Measurements from ENCODE around the gene LRP5.
"Not testable (repeated sequence)": the region's sequence is repeated elsewhere in the genome, so short reads cannot be mapped to it uniquely, and the experiment has no call there.

Gene LRP5

DNA sequence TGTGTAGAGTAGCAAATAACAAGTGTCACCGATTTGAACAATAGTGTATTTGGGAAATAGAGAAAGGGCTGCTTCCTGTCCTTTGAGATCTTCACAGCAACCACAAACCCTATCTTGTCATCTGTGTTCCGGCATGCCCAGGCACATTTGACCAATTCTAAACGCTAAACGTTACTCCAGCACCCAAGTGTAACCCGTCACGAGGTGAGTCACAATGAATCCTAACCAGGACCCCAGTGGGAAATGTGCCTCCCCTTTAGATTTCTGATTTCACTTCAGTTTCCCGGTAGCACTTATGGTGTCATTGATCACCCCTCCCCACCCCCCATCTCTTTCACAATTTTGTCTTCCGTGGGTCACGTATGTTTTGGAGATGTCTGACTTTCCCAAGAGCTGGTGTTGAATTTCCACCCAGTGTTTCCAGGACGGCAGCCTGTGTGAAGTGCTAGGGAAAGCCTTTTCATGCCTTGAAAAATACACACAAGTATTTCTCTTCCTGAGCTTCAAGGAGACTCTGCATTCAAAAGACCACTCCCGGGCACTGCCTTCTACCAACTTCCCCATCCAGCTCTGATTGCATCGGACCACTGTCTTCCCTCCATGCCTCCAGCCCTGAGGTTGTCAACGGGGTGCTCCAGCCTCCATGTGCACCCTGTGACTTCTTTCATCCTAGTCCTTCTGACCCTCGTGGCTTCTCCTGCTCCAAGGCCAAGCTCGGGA, 30.1 kb upstream of the LRP5 start:
- no peak for DNase-seq

DNA sequence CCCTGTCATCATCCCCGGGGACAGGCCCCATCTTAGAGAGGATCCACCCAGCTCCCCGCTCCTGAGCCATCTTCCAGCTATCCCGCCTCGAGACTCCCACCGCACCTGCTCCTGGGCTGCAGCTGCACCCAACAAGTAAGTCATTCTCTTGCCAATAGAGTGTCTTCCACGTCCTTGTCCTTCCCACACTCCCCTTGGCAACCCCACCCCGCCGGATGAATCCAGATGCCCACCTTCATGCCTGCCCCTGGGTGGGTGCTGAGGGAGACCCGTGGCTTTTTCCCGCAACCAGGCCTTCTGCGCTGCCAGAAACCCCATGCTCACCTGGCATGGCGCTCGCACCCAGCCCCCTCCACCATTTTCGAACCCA, 29.5 kb upstream of the LRP5 start:
- no peak for DNase-seq

DNA sequence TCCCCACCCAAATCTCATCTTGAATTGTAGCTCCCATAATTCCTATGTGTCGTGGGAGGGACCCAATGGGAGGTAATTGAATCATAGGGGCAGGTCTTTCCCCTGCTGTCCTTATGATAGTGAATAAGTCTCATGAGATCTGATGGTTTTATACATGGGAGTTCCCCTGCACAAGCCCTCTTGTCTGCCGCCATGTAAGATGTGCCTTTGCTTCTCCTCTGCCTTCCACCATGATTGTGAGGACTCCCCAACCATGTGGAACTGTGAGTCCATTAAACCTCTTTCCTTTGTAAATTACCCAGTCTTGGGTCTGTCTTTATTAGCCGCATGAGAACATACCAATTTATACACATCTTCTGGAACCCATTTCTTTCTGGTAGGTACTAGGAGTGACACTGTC, 27.8 kb upstream of the LRP5 start:
- DNase-seq = not testable (repeated sequence)

DNA sequence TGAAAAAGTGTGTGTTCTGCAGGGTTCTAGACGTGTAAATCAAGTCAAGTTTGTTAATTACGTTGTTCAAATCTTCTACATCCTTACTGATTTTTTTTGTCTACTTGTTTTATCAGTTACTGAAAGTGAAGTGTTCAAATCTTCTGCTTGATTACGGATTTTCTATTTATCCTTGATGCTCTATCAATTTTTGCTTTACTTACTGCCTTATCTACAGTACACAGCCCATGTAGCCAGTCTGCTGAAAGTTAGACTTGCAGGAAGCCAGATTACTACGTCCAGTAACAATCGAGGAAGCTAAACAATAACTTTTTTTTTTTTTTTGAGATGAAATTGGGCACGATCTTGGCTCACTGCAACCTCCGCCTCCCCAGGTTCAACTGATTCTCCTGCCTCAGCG, 25.0 kb upstream of the LRP5 start:
- DNase-seq = no peak

DNA sequence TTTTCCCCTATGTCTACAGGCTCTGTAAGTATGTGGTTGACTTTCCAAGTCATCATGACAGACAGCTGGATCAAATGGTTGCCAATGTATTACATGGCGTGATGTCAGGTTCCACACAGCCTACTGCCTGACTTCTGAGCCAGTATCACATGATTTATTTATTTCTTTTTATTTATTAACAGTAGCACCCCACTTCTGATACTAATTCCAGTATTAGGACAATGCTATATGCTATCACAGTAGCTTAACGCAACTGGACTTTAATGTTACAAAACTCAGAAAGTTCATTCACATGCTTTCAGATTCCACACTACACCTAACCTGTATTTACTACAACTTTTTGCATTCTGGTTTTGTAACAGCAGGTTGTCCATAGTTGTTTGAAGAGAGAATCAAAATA, 22.9 kb upstream of the LRP5 start:
- no peak for DNase-seq

DNA sequence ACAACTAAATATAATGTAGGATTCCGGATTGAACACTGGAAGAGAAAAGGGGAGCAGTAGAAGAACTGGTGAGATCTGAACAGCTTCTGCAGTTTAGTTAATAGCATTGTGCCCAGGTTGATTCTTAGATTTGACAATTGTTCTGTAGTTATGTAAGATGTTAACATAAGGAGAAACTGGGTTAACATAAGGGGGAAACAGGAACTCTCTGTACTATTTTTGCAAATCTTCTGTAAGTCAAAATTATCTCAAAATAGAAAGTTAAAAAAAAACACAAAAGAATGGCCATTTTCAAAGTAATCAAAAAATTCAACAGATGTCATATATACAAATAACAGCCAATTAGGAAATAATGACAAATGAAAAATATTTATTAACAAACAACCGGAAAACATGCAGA, 18.7 kb upstream of the LRP5 start:
- no peak for DNase-seq

DNA sequence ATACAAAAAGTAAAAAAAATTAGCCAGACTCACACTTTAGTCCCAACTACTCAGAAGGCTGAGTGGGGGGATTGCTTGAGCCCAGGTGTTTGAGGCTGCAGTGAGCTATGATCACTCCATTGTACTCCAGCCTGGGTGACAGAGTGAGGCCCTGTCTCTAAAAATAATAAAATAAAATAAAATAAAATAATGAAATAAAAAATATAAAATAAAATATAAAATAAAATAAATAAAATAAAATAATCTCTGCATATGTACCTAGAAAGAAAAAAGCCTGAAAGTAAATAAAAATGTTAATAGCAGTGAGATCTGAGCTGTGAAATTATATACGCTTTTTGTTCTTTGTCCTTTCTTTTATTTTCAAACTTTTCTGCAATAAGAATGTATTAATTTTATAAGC, 17.1 kb upstream of the LRP5 start:
- DNase-seq = no peak

DNA sequence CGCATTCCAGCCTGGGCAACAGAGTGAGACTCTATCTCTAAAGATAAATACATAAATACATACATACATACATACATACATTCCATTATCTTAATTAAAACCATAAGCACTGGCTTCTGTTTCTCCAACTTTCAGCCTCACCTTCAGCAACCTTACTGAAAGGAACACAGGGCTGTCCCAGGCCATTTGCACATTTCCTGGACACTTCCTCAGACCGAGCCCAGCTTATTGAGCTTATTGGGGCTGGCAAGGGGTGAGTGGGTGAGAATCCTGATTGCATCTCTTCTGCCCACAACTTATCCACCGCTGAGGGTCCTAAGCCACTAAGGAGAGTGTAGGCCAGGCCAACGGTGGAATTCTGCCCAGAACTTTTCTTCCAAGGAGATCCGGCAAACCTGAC, 16.5 kb upstream of the LRP5 start:
- no peak for DNase-seq

DNA sequence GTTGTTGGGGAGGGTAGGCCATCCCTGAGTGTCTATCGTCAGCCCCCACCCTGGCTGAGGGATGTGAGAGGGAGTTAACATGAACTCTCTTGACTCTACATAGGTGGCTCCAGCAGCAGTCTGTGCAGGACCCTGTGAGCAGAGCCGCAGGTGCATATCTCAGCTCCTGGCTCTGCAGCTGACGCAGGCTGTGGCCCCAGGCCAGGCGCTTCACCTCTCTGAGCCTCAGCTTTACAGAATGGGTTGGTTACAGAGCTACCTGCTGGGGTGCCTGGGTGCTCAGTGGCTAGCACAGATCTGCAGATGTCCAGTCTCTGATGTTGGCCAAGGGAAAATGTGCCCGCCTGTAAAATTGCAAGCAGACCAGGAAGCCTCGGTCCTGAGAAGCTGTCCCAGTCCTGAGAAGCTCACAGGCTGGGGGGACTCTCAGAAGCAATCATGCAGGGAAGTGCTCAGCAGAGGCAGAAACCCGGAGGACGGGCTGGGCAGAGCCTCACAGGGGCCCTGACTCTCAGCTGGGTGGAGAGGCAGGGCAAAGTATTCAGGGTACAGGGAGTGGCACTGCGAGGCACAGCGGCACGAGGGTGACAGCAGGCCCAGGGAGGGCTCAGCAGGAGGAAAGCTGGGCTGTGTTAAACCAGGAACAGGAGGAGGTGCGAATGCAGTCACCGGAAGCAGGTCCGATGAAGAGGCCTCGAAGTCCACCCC, 15.9 kb upstream of the LRP5 start:
- DNase-seq = no peak

DNA sequence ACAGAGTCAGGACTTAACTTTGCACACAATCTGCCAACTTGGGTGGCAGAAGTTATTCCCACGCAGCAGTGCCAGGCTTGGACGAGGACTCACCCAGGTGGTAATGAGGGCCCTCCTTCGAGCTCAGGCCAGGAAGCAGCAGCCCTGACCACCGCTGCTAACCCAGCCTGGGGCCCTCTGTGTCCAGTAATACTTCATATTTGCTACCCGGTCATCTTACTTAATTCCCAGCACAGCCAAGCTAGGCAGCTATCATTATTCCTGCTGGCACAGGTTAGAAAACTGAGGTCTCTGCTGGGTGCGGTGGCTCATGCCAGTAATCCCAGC, 15.4 kb upstream of the LRP5 start:
- no peak for DNase-seq

DNA sequence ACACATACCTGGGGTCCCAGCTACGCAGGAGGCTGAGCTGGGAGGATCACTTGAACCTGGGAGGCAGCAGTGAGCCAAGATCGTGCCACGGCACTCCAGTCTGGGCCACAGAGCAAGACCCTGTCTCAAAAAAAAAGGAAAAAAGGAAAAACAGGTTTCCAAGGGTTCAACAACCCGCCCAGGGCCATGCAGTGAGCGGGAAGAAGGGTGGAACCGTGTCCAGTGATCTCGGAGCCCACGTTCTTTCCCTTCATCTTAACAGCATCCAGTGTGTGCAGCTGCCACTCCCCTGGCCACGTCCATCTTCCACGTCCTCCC, 14.9 kb upstream of the LRP5 start:
- DNase-seq = no peak

DNA sequence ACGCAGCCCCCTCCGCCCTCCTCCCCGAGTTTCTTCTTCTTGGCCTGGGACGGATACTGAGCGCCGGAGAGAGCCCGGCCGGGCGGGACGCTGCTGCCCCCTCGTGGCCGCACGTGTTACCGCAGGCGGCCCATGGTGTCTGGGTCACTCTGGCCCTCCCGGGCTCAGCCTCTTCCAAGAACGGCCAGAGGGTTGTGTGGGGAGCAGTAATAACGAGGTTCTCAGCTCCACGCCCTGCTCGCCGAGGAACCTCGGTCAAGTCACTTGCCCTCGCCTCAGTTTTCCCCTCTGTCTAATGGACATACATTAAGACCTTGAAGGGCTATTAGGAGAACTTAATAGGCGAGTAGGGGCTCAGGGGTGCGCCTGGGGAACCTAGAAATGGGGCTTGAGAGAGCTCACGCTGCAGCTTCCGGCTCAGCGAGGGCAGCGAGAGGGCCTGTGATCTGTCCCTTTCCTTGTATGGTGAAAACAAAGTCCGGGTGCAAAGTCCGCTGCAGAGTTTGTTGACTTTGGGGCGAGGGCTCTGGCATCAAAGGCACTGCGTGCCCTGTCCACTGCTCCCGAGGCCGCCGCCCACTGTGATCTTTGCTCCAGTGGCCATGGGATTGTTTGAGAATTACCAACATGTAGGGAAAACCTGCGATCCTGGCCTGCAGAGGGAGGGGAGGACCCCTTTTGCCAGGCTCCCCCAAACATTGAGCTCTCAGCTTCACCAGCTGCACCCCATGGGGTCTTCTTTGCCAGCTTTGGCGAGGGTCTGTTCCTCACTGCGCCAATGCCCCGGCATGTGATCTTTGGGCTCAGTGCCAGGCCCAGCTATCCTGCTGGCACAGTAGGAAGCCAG, 14.4 kb upstream of the LRP5 start:
- DNase-seq = peak; percentile 32

DNA sequence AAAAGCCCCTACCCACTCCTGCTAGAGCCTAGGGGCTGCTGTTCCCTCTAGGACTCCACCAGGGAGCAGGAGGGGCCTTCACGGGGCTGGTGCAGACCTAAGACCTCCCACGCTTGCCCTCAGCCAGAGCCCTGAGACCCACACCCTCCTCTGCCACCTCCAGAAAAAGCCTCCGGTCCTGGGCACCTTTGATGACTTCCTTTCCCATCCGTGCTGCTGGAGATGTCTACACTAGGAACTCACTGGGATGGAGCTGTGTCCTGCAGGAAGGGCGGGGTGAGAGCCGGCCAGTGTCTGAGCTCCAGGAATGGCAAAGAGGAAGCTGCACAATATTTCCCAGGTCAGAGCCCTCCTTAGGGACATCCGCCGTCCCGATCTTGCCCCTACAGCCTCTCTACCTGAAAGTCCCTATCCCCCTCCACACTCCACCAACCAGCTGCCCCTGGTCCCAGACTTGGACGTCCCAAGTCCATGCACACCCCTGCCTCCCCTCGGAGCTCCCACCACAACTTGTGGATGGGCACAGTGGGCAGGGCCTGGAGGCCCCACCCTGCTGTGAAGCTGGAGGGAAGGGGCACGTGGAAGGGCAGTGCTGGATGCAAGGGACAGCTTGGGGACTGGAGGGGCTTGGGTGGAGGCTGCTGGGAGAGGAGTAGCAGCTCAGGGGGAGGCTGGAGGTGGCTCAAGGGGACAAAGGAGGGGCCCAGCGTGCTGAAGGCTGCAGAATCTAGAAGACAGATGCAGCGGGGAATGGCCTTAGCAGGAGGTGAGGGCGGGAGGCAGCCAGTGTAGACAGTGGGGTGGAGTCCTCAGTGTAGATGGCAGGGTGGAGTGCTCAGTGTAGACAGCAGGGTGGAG, 13.5 kb upstream of the LRP5 start:
- DNase-seq = no peak

DNA sequence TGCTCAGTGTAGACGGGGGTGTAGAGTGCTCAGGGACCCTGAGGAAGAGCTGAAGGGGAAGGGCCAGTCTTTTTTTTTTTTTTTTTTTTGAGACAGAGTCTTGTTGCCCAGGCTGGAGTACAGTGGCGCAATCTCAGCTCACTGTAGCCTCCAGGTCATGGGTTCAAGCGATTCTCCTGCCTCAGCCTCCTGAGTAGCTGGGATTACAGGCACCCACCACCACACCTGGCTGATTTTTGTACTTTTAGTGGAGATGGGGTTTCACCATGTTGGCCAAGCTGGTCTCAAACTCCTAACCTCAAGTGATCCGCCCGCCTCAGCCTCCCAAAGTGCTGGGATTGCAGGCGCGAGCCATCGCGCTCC, 12.9 kb upstream of the LRP5 start:
- DNase-seq = not testable (repeated sequence)

DNA sequence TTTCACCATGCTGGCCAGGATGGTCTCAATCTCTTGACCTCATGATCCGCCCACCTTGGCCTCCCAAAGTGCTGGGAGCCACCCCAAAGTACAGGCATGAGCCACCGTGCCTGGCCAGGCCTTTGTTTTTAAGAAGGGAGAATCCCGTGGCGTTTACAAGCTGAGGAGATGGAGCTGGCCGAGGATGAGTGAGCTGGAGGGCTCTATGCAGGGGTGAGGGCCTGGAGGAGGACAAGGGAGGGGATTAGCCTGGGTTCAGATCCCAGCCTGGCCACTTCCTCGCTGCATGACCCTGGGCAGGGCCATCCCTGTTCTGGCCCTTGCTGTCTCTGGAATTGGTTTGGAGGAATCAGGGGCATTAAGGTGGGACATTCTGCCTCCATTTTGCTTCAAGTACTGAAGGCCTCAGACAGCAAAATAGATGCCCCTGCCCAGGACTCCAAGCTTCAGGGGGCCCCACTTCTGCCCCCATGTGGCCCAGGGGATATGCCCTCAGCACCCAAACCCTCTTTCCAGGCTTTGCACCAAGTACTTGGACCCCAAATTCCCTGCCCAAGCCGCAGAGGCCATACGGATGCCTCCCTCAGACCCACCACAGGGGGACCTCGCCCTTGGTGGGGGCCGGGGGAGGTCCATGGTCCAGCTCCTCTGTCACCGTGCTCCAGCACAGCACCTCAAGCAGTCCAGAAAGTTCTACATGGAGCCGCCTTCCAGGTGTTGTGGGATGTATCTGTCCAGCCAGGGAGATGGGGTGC, 12.1 kb upstream of the LRP5 start:
- no peak for DNase-seq

DNA sequence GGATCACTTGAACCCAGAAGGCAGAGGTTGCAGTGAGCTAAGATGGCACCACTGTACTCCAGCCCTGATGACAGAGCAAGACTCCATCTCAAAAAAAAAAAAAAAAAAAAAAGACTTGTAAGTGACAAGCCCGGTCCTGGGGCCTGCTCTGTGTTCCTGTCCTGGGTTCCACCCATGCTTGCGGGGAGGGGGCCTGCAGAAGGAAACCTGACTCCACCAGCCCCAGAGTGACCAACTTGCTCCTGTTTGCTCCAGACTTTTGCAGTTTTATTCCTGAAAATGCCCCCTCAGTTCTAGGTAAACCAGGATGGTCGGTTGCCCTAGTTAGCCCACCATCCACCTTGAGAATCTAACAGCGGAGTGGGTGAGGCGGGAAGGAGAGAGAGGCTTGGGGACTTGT, 10.1 kb upstream of the LRP5 start:
- no peak for DNase-seq

DNA sequence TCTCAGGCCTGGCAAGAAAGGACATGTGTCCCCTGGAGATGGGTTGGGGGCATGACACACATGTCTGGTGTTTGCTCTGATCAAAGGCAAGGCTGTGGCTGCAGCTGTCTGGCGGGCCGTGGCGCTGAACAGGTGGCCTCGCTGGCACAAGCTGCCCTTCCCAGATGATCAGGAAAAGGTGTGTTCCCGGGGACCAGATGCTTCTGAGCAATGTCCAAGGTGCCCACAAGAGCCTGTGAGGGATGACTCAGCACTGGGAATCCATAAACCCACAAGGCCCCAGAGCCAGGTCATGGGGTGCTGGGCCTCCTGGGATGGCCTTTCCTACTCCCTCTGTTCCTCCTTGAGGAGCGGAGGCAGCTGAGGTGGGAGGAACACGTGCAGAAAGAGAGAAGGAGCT, 9.7 kb upstream of the LRP5 start:
- no peak for DNase-seq

DNA sequence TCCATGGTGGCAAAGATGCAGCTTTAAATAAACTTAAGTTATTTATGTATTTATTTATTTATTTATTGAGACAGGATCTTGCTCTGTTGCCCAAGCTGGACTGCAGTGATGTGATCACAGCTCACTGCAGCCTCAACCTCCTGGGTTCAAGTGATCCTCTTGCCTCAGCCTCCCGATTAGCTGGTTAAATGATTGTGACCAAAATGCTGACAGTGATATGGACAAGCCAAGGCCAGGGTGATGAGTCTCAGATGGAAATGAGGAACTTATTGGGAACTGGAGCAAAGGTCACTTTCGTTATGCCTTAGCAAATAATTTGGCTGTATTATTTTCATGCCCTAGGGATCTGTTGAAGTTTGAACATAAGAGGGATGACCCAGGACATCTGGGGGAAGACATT, 9.3 kb upstream of the LRP5 start:
- DNase-seq = no peak

DNA sequence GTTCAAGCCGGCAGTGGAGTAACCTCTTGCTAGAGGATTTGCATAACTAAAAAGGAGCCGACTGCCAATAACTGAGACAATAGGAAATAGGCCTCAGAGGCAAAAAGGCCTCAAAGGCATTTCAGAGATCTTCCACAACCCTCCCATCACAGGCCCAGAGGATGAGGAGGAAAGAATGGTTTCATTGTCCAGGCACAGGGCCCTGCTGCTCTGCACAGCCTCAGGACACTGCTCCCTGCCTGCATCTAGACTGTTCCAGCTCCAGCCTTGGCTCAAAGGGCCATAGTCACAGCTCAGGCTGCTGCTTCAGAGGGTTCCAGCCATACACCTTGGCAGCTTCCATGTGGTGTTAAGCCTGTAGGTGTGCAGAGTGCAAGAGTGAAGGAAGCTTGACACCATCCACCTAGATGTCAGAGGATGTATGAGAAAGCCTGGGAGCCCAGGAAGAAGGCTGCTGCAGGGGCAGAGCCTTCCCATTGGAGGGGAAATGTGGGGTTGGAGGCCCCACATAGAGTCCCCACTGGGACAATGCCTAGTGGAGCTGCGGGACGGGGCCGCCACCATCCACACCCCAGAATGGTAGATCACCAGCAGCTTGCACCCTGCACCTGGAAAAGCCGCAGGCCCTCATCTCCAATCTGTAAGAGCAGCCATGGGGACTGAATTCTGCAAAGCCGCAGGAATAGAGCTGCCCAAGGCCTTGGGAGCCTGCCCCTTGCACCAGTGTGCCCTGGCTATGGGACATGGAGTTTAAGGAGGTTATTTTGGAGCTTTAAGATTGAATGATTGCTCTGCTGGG, 8.2 kb upstream of the LRP5 start:
- no peak for DNase-seq

DNA sequence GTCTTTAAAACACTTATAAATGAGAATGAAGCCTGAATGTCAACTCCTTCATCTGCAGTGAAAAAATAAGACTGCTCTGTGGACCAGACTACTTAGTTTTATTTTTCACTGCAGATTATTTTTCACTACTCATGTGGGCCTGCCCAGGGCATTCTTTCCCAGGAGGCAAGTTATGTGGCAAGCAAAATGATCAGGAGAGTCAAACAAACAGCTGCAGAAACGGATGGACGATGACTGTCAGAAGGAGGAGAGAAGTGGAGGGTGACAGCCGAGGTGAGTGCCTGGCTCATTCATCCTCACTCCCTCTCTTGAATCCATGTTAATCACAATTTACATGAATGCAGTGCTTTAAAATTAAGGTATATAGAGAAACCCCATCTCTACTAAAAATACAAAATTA, 5.8 kb upstream of the LRP5 start:
- no peak for DNase-seq

DNA sequence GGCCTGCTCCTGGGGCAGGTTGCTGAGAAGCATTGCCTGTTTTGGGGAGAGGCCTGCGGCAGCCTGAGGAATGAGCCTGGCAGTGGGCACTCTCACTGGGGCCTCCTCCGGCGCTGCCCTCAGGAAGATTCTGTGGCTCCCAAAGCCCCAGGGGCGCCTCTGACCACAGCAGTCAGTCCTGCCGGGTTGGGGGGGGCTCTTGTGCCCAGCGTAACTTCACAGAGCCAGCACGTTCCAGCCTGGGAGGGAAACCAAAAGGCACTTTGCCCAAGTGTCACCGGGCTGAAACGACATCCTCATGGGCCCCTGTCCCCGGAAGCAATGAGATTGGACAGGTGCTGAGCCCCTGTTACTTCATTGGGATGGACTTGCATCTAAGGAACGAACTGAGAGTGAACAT, 4.3 kb upstream of the LRP5 start:
- no peak for DNase-seq

DNA sequence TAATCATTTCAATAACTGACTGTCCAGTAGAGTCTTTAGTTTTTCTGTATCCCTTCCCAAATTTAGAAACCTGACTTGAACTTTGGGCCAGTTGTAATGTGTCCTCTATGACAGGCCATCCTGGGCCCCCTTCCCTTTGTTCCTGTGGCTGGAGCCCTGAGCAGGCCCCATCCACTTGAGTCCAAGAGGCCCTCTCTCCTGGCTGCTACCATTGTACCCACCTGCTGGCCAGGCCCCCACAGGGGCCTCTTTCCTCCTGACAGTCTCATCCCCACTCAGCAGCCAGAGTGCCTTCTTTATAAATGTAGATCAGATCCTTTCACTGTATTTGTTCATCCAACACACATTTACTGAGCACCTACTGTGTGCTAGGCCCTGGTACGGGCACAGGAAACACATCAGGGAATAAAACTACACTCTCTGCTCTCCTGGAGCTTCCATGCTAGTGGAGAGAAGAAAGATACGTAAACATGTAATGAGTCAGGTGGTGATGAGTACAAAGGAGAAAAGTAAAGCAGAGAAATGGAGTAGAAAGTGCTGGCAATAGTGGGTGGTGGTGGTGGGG, 2.7 kb upstream of the LRP5 start:
- DNase-seq = no peak
